Activated gamma-delta T cell treated with Interleukin-2 at 50 U/mL for 16 hours (primary cell): ENCODE measurements around the gene KRT35.

Source experiments
- DNase-seq: peaks from one replicate; pipeline ENCODE4 v3.0.0-alpha.2; 2020

KRT35 gene

DNA sequence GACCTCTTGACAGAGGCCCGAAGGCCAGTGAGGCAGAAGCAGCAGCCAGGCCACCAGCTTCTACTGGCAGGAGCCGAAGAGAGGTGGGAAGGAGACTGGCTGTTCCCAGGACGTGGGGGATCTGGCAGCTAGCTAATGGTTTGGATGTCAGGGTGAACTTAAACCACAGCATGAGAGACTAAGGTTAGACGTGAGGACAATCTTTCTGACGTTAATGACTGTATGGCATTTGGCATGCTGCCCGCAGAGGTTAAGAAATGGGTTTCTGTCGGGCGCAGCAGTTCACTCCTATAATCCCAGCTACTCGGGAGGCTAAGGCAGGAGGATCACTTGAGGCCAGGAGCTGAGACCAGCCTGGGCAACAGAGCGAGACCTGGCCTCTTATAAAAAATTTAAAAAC is 30.8 kb upstream of the KRT35 start:
- no peak for DNase-seq

GRCh38 chr17:41511116-41511515 is 30.2 kb upstream of the KRT35 start:
- DNase-seq = no peak

DNA sequence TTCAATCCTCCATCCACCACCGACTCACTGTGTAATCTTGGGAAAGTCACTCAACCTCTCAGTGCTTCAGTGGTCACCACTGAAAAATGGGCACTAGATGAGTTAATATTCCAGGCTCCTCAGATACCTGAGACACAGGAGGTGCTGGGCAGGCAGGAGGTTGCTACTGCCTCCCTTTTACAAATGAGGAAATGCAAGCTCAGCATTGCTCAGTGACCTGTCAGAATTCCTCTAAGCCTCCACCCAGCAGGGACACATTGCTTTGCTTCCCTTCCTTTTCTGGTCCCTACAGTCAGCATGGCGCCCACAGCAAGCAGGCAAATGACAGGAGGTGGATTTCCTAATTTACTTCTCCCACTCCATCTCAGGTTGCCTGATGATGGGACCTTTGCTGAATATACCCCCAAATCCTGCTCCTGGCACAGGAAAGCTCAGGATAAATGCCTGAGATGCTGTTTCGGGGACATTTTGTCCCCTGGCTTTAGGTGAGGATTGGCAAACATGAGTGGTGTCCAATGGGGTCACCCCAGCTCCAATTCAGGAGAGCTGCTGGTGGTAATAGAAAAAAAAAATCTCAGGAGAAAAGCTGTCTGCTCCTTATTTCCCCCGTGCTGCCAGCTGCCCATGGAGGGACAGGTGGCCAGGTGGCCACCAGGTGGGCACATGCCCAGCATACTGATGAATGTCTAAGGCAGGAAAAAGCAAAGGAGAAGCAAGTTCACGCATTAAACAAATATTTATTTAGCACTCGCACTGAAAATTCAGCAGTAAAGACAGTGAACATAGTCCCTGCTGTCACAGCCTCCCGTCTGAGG is 29.5 kb upstream of the KRT35 start:
- DNase-seq = no peak

DNA sequence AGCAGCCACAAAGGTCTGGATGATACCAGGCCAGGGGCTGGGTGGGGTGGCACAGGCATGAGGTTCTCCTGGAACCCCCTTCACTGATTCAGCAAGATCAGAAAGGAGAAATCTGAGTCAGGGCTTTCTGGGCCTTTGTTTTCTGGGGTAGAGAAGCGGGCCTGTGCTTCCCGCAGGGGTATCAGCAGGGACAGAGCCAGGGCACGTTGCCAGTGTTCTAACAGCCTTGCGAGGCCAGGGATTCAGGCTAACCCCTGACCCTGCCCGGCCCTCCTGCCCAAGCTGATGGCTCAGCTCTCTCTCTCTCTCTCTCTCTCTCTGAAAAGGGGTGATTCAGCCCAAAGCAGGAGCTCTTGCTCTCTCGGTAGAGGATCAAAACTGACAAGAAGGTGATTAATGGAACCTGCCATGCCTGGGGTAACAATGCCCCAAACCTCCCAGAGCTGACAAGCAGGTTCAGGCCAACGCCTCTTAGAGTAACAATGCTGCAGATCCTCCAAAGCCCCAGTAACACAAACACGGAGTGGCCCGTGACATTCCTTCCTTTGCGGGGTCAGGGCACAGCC is 26.4 kb upstream of the KRT35 start:
- DNase-seq = no peak

GRCh38 chr17:41505809-41506767 is 25.1 kb upstream of the KRT35 start:
- no peak for DNase-seq

GRCh38 chr17:41505007-41505808 is 24.3 kb upstream of the KRT35 start, which contains the start of gene KRT13:
TSS of gene KRT13 (minus strand) at chr17:41505612. CDS start at chr17:41505550, 62 bp downstream.
- DNase-seq = no peak

- DNase-seq = no peak
Measured at GRCh38 chr17:41504246-41504977, 23.5 kb upstream of the KRT35 start.

- DNase-seq = no peak
Measured at GRCh38 chr17:41503202-41503601, 22.3 kb upstream of the KRT35 start.

GRCh38 chr17:41500131-41500911 is 19.4 kb upstream of the KRT35 start:
- DNase-seq = no peak

DNA sequence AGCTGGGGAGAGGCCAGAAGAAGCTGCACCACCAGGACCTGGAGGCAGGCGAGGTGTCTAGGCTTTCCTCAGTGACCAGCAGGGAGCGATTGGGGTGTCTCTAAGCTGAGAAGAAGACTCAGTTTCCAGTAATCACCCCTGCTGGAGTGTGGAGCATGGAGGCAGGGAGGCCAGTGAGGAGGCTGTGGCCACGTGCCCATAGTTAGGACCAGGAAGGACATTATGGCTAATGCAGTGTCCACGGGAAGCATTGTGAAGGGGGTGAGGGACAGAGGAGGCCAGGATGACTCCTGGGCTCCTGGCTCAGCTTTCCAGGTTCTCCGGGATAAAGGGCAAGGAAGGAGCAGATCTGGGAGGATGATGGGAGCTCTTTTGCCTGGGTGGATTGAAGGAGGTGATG is 18.8 kb upstream of the KRT35 start:
- no peak for DNase-seq

DNA sequence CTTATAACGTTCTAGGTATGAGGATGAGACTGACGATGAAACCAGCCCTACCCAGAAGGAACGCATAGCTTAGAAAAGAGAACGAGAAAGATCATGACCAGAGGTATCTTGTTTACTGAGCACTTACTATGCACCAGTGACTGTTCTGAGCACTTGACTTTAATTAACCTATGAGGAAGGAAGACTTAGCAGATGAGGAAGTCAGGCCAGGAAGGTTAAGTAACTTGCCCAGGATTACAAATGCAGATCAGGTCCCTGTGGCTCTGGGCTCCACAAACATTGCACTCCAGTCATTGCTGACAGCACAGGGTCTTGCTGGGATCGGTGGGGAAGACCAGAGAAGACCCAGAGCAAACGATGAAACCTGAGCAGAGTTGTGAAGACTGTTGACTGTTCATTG is 17.3 kb upstream of the KRT35 start:
- DNase-seq = no peak

GRCh38 chr17:41496803-41497484 is 16.0 kb upstream of the KRT35 start:
- peak; percentile 54 for DNase-seq

DNA sequence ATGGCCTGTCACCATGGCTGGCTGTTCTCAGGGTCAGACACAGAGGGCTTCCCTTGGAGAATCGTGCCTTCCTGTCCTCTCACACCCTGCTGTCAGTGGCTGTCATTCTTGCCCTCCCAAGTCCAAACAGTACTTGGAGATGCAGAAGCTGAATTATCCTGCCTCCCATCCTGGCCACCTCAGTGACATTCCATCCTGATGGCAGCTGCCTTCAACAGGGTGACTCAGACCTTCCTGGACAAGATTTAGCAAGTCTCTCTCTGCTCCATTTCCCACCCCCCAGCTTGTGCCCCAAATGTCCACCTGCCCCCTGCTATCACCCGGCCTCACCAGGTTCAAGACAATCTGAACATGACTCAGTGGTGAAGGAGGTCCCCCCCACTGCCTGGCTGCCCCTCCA is 13.6 kb upstream of the KRT35 start:
- DNase-seq = no peak

- DNase-seq = no peak
Measured at GRCh38 chr17:41492771-41493170, 11.8 kb upstream of the KRT35 start.

DNA sequence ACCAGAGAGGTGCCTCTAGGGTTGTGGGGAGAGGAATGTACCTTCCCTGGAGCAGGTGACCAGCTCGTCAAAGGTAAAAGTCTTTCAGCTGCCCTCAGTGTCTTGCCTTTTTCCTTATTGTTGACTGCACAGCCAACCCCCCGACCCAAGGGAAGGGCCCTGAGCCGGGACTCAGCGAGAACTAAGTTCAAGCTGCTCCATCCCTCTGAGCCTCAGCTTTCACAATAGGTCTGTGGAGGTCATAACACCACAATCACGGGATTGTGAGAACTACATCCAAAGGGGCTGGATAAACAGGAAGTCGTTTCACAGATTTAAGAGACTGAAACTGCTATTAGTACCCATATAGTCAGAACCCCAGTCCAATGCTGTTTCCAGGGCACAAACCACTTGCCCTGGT is 11.4 kb upstream of the KRT35 start:
- no peak for DNase-seq

- no peak for DNase-seq
Measured at GRCh38 chr17:41491476-41491875, 10.5 kb upstream of the KRT35 start.

- DNase-seq = no peak
Measured at GRCh38 chr17:41490000-41490990, 9.3 kb upstream of the KRT35 start.

- DNase-seq = no peak
Measured at GRCh38 chr17:41489531-41489930, 8.6 kb upstream of the KRT35 start, which contains the start of gene KRT36. TSS of gene KRT36 (minus strand) at chr17:41489910. CDS start at chr17:41489864, 46 bp downstream.
